OCI-LY7 (cell line): ENCODE data around the gene MACROD2. TPM values are rescaled to one million over a fixed set of nuclear protein-coding genes. Genes with fewer than 3 reads are reported as not detected.

Experiments
- BruUV-seq: library from RNA; stranded (reverse); fragments of 400-500 nt; replicated peaks from 2 replicates; lab custom pipeline; 2021; lab: Mats Ljungman, UMichigan
- CTCF ChIA-PET: fragments of 300-600 bp; sonication (Branson Sonifier 250); formaldehyde crosslinking; loops from one replicate; lab custom pipeline; 2022; ENCODE audit warnings: antibody characterized with exemption; ENCODE audit not compliant: unreplicated experiment; lab: Charles Lee
- POLR2A ChIA-PET: fragments of 300-600 bp; sonication (Branson Sonifier 250); formaldehyde crosslinking; loops from one replicate; lab custom pipeline; 2022; ENCODE audit warnings: antibody characterized with exemption; lab: Charles Lee
- DNase-seq: peaks from one replicate; pipeline ENCODE4 v3.0.0-alpha.2; 2015; ENCODE audit warnings: low spot score
- H2AFZ ChIP-seq: fragments of 200-600 bp; sonication (generic), shearing (Covaris generic); 2 replicates; pipeline ENCODE4 v1.6.1; 2014; ENCODE audit warnings: mild to moderate bottlenecking, antibody characterized with exemption, low read length, moderate library complexity
- H3K27ac ChIP-seq: fragments of 200-600 bp; sonication (generic); 2 replicates; pipeline ENCODE4 v1.5.1; 2014; ENCODE audit warnings: mixed run types, low read depth, mild to moderate bottlenecking, moderate library complexity, low read length, inconsistent platforms; ENCODE audit not compliant: poor library complexity, severe bottlenecking
- H3K36me3 ChIP-seq: fragments of 200-600 bp; sonication (generic); 2 replicates; pipeline ENCODE4 v1.6.1; 2014; ENCODE audit warnings: mild to moderate bottlenecking, antibody characterized with exemption, low read length, moderate library complexity, mixed read lengths; ENCODE audit not compliant: insufficient read depth
- H3K4me1 ChIP-seq: fragments of 200-600 bp; sonication (generic); 2 replicates; pipeline ENCODE4 v1.5.1; 2014; ENCODE audit warnings: mild to moderate bottlenecking, low read length; ENCODE audit not compliant: insufficient read depth, poor library complexity, severe bottlenecking
- H3K4me2 ChIP-seq: fragments of 200-600 bp; sonication (generic); 2 replicates; pipeline ENCODE4 v1.6.1; 2014; ENCODE audit warnings: mild to moderate bottlenecking, low read length
- H3K4me3 ChIP-seq: fragments of 200-600 bp; sonication (generic); 2 replicates; pipeline ENCODE4 v1.5.1; 2014; ENCODE audit warnings: mild to moderate bottlenecking, low read depth, low read length; ENCODE audit not compliant: poor library complexity, severe bottlenecking
- H3K79me2 ChIP-seq: fragments of 200-600 bp; sonication (generic); 2 replicates; pipeline ENCODE4 v1.6.1; 2016; ENCODE audit warnings: low read depth, mild to moderate bottlenecking, low read length, moderate library complexity, mixed read lengths; ENCODE audit not compliant: insufficient read depth
- H3K9me2 ChIP-seq: fragments of 200-600 bp; sonication (generic); 2 replicates; pipeline ENCODE4 v1.6.1; 2016; ENCODE audit warnings: mild to moderate bottlenecking, low read length, mixed read lengths; ENCODE audit not compliant: insufficient read depth
- H3K9me3 ChIP-seq: fragments of 200-600 bp; sonication (generic); 2 replicates; pipeline ENCODE4 v1.6.1; 2014; ENCODE audit warnings: mild to moderate bottlenecking, mixed run types, low read length, mixed read lengths
- H4K20me1 ChIP-seq: fragments of 200-600 bp; sonication (generic); 2 replicates; pipeline ENCODE4 v1.6.1; 2014; ENCODE audit warnings: mild to moderate bottlenecking, antibody characterized with exemption, low read length, moderate library complexity, mixed read lengths; ENCODE audit not compliant: insufficient read depth
- CTCF ChIP-seq: fragments of 200-600 bp; sonication (generic); conservative IDR thresholded peaks from 2 replicates; pipeline ENCODE4 v1.5.1; 2014; ENCODE audit warnings: mild to moderate bottlenecking, antibody characterized with exemption, low read length, moderate library complexity, mixed read lengths
- EZH2phosphoT487 ChIP-seq: fragments of 200-600 bp; sonication (generic); IDR thresholded peaks from 2 replicates; pipeline ENCODE4 v1.6.1; 2018; ENCODE audit warnings: low read depth, borderline replicate concordance, mild to moderate bottlenecking, mixed run types, antibody characterized with exemption, low read length, moderate library complexity, mixed read lengths
- intact Hi-C: fragments of 100-400 bp; cut with micrococcal nuclease; formaldehyde crosslinking; loops from one replicate; pipeline ENCODE4 v1.10.0; 2022; ENCODE audit not compliant: unreplicated experiment
- total RNA-seq, 2 experiments: library from RNA; depleted of rRNA in 1 of 2; stranded (reverse); fragments of >200 nt in 1 of 2; shearing (Covaris generic) in 1 of 2; gene quantifications; 2 replicates each; pipeline ENCODE4 v1.2.3, GENCODE V29; 2014 to 2022

Gene MACROD2
- total RNA-seq, 2 experiments from 2014 or later, result 0.09 to 4.5 TPM

- Histone ChIP-seq H3K4me2 (no peak overlapping the region), H3K79me2 (no peaks in the 10 kb centered on the region), H4K20me1 (no peaks in the 10 kb centered on the region), H3K9me3 (no peaks in the 10 kb centered on the region), H3K27ac (no peak overlapping the region), H3K36me3 (no peaks in the 10 kb centered on the region), H3K4me1 (no peaks in the 10 kb centered on the region), H3K9me2 (no peaks in the 10 kb centered on the region), H2AFZ (no peak overlapping the region), H3K4me3 (no peak overlapping the region)
- no peak for TF ChIP-seq EZH2phosphoT487
- TF ChIP-seq CTCF, result no peak
- CTCF ChIA-PET, result no interaction called here
- intact Hi-C loops, result no loop called here
- BruUV-seq, result no TSS peak
- POLR2A ChIA-PET, result interaction anchor here (0.7 kb wide), 1 partner anchor 264 kb away, joined by 3 read pairs; no protein-coding TSS in a partner anchor
- DNase-seq, result no peak
These were observed 642.1 kb downstream of the MACROD2 start for GRCh38 chr20:14637441-14637840.

GRCh38 chr20:14643146-14643545, 647.8 kb downstream of the MACROD2 start:
- no peak for TF ChIP-seq CTCF
- no peak for TF ChIP-seq EZH2phosphoT487
- ChIA-PET POLR2A (no interaction called here), CTCF (no interaction called here)

GRCh38 chr20:14643556-14643955, 648.2 kb downstream of the MACROD2 start:
- Histone ChIP-seq H3K79me2 (no peaks in the 10 kb centered on the region), H3K27ac (no peak overlapping the region), H3K4me2 (no peak overlapping the region), H3K9me2 (no peaks in the 10 kb centered on the region), H3K4me3 (no peak overlapping the region), H3K36me3 (no peaks in the 10 kb centered on the region), H4K20me1 (no peaks in the 10 kb centered on the region), H3K9me3 (no peaks in the 10 kb centered on the region), H3K4me1 (no peaks in the 10 kb centered on the region), H2AFZ (no peak overlapping the region)
- no peak for DNase-seq
- CTCF ChIA-PET, result no interaction called here
- no TSS peak for BruUV-seq
- POLR2A ChIA-PET, result no interaction called here
- TF ChIP-seq CTCF (no peak), EZH2phosphoT487 (no peak)
- intact Hi-C loops, result no loop called here

More at GRCh38 chr20:14643146-14643545, 647.8 kb downstream of the MACROD2 start:
- Histone ChIP-seq H3K79me2 (no peaks in the 10 kb centered on the region), H3K27ac (no peak overlapping the region), H3K4me2 (no peak overlapping the region), H3K9me3 (no peaks in the 10 kb centered on the region), H3K4me3 (no peak overlapping the region), H2AFZ (no peak overlapping the region), H3K36me3 (no peaks in the 10 kb centered on the region), H4K20me1 (no peaks in the 10 kb centered on the region), H3K9me2 (no peaks in the 10 kb centered on the region), H3K4me1 (no peaks in the 10 kb centered on the region)
- DNase-seq, result no peak
- no TSS peak for BruUV-seq
- intact Hi-C loops, result no loop called here
